ENCODE measurements around the gene TCF7L2. TPM values are rescaled to one million over a fixed set of nuclear protein-coding genes. Genes with fewer than 3 reads are reported as not detected.
A peak's percentile ranks its signal among the peaks of the same experiment; 100 is the strongest.
"Not testable (repeated sequence)": the region's sequence is repeated elsewhere in the genome, so short reads cannot be mapped to it uniquely, and the experiment has no call there.

Gene TCF7L2
- total RNA-seq, 8 experiments from 2014 or later: 2.2 to 62.9 (median 7.5) TPM

GRCh38 chr10:113061557-113061956, 111.5 kb downstream of the TCF7L2 start:
- in situ Hi-C loops (cut with MboI; ENCODE audit: low pct_unique_long_range_greater_than_20kb in 2 of 9, low sequenced_read_pairs in 9 of 9, unreplicated experiment in 9 of 9): no loop called here
- WGBS, 10 experiments: 67 to 79% (median 70%) methylated on average over 2 to 10 of the region's 10 CpGs; no CpG with 5 or more reads in 4 of the 10 experiments
- H3K4me1 ChIP-seq (replicated peaks in 1 of 2): peaks cover 51 to 74% of the 10 kb centered on the region in 2 donors
- H3K27ac ChIP-seq: no peak overlapping the region
- no peak for ATAC-seq (replicated peaks in 6 of 8)
- H3K4me3 ChIP-seq: no peak overlapping the region

GRCh38 chr10:113063043-113063967, 113.3 kb downstream of the TCF7L2 start:
- WGBS, 10 experiments: 24 to 87% (median 69%) methylated on average over 1 to 11 of the region's 14 CpGs; no CpG with 5 or more reads in 1 of the 10 experiments
- ATAC-seq (replicated peaks in 6 of 8): peak in 1 of 8 experiments; percentile 1
- in situ Hi-C loops (cut with MboI; ENCODE audit: low pct_unique_long_range_greater_than_20kb in 2 of 9, low sequenced_read_pairs in 9 of 9, unreplicated experiment in 9 of 9): no loop called here
- Histone ChIP-seq H3K4me3 (no peak overlapping the region), H3K4me1 (replicated peaks in 1 of 2) (peaks cover 43 to 58% of the 10 kb centered on the region in 2 donors), H3K27ac (no peak overlapping the region)

GRCh38 chr10:113064039-113064438, 114.0 kb downstream of the TCF7L2 start:
- WGBS, 10 experiments: 69 to 100% (median 93%) methylated on average over 1 to 5 of the region's 5 CpGs; no CpG with 5 or more reads in 1 of the 10 experiments
- H3K4me1 ChIP-seq (replicated peaks in 1 of 2): peaks cover 36 to 51% of the 10 kb centered on the region in 2 donors
- H3K27ac ChIP-seq: no peak overlapping the region
- no peak for ATAC-seq (replicated peaks in 6 of 8)
- in situ Hi-C loops (cut with MboI; ENCODE audit: low pct_unique_long_range_greater_than_20kb in 2 of 9, low sequenced_read_pairs in 9 of 9, unreplicated experiment in 9 of 9): no loop called here
- H3K4me3 ChIP-seq: no peak overlapping the region

GRCh38 chr10:113066120-113066519, 116.1 kb downstream of the TCF7L2 start:
- in situ Hi-C loops (cut with MboI; ENCODE audit: low pct_unique_long_range_greater_than_20kb in 2 of 9, low sequenced_read_pairs in 9 of 9, unreplicated experiment in 9 of 9): not testable (repeated sequence)
- WGBS, 10 experiments: 0 to 100% (median 87%) methylated on average over 2 to 8 of the region's 8 CpGs

GRCh38 chr10:113066561-113067312, 116.7 kb downstream of the TCF7L2 start:
- WGBS, 10 experiments: 0 to 100% (median 70%) methylated on average over 1 to 6 of the region's 6 CpGs; no CpG with 5 or more reads in 1 of the 10 experiments
- ATAC-seq (replicated peaks in 6 of 8): peak in 5 of 8 experiments; percentile 13 to 90 (median 77)
- in situ Hi-C loops (cut with MboI; ENCODE audit: low pct_unique_long_range_greater_than_20kb in 2 of 9, low sequenced_read_pairs in 9 of 9, unreplicated experiment in 9 of 9): no loop called here
- peaks cover 9 to 28% of the 10 kb centered on the region in 2 donors for H3K4me1 ChIP-seq (replicated peaks in 1 of 2)
- no peak overlapping the region for H3K27ac ChIP-seq
- H3K4me3 ChIP-seq: no peak overlapping the region

More at GRCh38 chr10:113066120-113066519, 116.1 kb downstream of the TCF7L2 start:
- not testable (repeated sequence) for H3K4me3 ChIP-seq; ATAC-seq (replicated peaks in 6 of 8); H3K27ac ChIP-seq
- H3K4me1 ChIP-seq (replicated peaks in 1 of 2): peaks cover 15 to 34% of the 10 kb centered on the region in 2 donors

- WGBS, 10 experiments: 16 to 100% (median 88%) methylated on average over 1 to 4 of the region's 4 CpGs; no CpG with 5 or more reads in 1 of the 10 experiments
- ATAC-seq (replicated peaks in 6 of 8): peak in 2 of 8 experiments; percentile 3 to 4
- in situ Hi-C loops (cut with MboI; ENCODE audit: low pct_unique_long_range_greater_than_20kb in 2 of 9, low sequenced_read_pairs in 9 of 9, unreplicated experiment in 9 of 9): no loop called here
- H3K4me1 ChIP-seq (replicated peaks in 1 of 2): peaks cover 5 to 20% of the 10 kb centered on the region in 2 donors
- no peak overlapping the region for H3K27ac ChIP-seq
- H3K4me3 ChIP-seq: no peak overlapping the region
These were observed 117.5 kb downstream of the TCF7L2 start for GRCh38 chr10:113067501-113067900.

GRCh38 chr10:113068178-113068890, 118.3 kb downstream of the TCF7L2 start:
- Histone ChIP-seq H3K27ac (no peak overlapping the region), H3K4me1 (replicated peaks in 1 of 2) (peaks cover 5 to 12% of the 10 kb centered on the region in 2 donors), H3K4me3 (no peak overlapping the region)
- ATAC-seq (replicated peaks in 6 of 8): no peak
- 88 to 100% (median 97%) methylated on average over 1 to 7 of the region's 13 CpGs for WGBS, 10 experiments
- in situ Hi-C loops (cut with MboI; ENCODE audit: low pct_unique_long_range_greater_than_20kb in 2 of 9, low sequenced_read_pairs in 9 of 9, unreplicated experiment in 9 of 9): no loop called here

- no peak overlapping the region for H3K27ac ChIP-seq
- no peak for ATAC-seq (replicated peaks in 6 of 8)
- H3K4me1 ChIP-seq (replicated peaks in 1 of 2): peaks cover 5 to 12% of the 10 kb centered on the region in 2 donors
- no peak overlapping the region for H3K4me3 ChIP-seq
- in situ Hi-C loops (cut with MboI; ENCODE audit: low pct_unique_long_range_greater_than_20kb in 2 of 9, low sequenced_read_pairs in 9 of 9, unreplicated experiment in 9 of 9): no loop called here
- WGBS, 10 experiments: 67 to 100% (median 93%) methylated on average over 1 to 4 of the region's 7 CpGs; no CpG with 5 or more reads in 3 of the 10 experiments
These were observed 119.5 kb downstream of the TCF7L2 start for GRCh38 chr10:113069595-113069994.

GRCh38 chr10:113071446-113071845, 121.4 kb downstream of the TCF7L2 start:
- ATAC-seq (replicated peaks in 6 of 8): no peak
- in situ Hi-C loops (cut with MboI; ENCODE audit: low pct_unique_long_range_greater_than_20kb in 2 of 9, low sequenced_read_pairs in 9 of 9, unreplicated experiment in 9 of 9): no loop called here
- peaks cover 3 to 5% of the 10 kb centered on the region in 2 donors for H3K4me1 ChIP-seq (replicated peaks in 1 of 2)
- WGBS, 10 experiments: 80 to 100% (median 93%) methylated on average over 1 to 5 of the region's 7 CpGs; no CpG with 5 or more reads in 4 of the 10 experiments
- no peak overlapping the region for H3K27ac ChIP-seq
- H3K4me3 ChIP-seq: no peak overlapping the region

- WGBS, 10 experiments: 0 to 79% (median 60%) methylated on average over 1 to 9 of the region's 23 CpGs; no CpG with 5 or more reads in 1 of the 10 experiments
- H3K4me3 ChIP-seq: no peak overlapping the region
- peaks cover 0 to 5% of the 10 kb centered on the region in 2 donors for H3K4me1 ChIP-seq (replicated peaks in 1 of 2)
- in situ Hi-C loops (cut with MboI; ENCODE audit: low pct_unique_long_range_greater_than_20kb in 2 of 9, low sequenced_read_pairs in 9 of 9, unreplicated experiment in 9 of 9): no loop called here
- H3K27ac ChIP-seq: peak overlapping the region in 1 of 2 donors; percentile 52
- ATAC-seq (replicated peaks in 6 of 8): peak; percentile 91 to 98 (median 94)
These were observed 123.6 kb downstream of the TCF7L2 start for GRCh38 chr10:113073549-113074189.

- no peak for ATAC-seq (replicated peaks in 6 of 8)
- in situ Hi-C loops (cut with MboI; ENCODE audit: low pct_unique_long_range_greater_than_20kb in 2 of 9, low sequenced_read_pairs in 9 of 9, unreplicated experiment in 9 of 9): no loop called here
- WGBS, 10 experiments: 44 to 100% (median 80%) methylated on average over 1 of the region's 1 CpG; no CpG with 5 or more reads in 5 of the 10 experiments
- Histone ChIP-seq H3K27ac (no peak overlapping the region), H3K4me1 (replicated peaks in 1 of 2) (peaks cover 9 to 11% of the 10 kb centered on the region in 2 donors), H3K4me3 (no peak overlapping the region)
These were observed 126.9 kb downstream of the TCF7L2 start for GRCh38 chr10:113076949-113077348.
